Erythroblast (primary cell): ENCODE data around the gene ABHD1.

Source experiments
- DNase-seq, 2 experiments: peaks; one replicate each; lab custom pipeline; 2025; lab: John Stamatoyannopoulos, UW
- GATA1 ChIP-seq: IDR thresholded peaks from 2 replicates; pipeline ENCODE4 v1.6.1; 2011; ENCODE audit warnings: low read depth, mild to moderate bottlenecking, control low read depth, low read length, moderate library complexity
- POLR2A ChIP-seq: IDR thresholded peaks from 2 replicates; pipeline ENCODE4 v1.6.1; 2011; ENCODE audit warnings: mild to moderate bottlenecking, low read length

ABHD1 gene

DNA sequence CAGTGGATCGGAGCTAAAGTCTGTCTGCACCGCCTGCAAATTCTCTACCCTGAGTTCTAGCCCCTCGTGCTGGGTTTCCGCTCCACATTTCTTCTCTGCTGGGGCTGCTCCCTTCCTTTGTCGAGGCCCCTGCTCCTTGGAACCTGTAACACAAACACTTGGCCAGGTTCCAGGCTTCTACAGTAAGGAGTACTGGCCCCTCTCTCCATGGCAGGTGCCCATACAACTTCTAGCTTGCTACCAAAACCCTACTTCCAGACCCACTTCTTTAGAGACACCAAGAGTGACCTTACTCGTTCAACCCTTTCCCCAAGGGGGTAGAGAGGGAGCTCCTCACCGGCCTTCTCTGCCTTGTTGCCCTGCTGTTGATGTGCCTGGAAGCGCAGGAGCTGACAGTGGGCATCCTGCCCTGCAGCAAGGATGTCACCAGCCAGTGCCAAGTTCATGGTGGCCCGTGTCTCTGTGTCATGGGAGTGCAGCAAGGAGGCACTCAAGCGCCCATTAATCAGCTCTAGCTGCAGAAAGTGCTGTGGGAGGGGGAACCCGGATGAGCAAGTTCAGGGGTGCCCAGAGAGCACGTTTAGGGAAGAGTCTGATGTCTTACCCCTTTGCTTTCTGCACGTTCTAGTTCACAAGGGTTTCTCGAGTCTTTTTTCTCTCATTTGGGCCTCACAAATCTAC, 9.7 kb downstream of the ABHD1 start:
- no peak for TF ChIP-seq POLR2A
- no peak for TF ChIP-seq GATA1
- DNase-seq, result peak; percentile 50 to 52

GRCh38 chr2:27133905-27134780, 10.5 kb downstream of the ABHD1 start, which contains the start of gene PREB:
TSS of gene PREB (minus strand) at chr2:27134636. CDS start at chr2:27134421, 215 bp downstream.
- peak; percentile 96 to 99 for DNase-seq
- TF ChIP-seq GATA1 (no peak), POLR2A (peak; percentile 86)

GRCh38 chr2:27134781-27135477, 11.3 kb downstream of the ABHD1 start:
- no peak for DNase-seq
- TF ChIP-seq POLR2A, result peak; percentile 50
- no peak for TF ChIP-seq GATA1

DNA sequence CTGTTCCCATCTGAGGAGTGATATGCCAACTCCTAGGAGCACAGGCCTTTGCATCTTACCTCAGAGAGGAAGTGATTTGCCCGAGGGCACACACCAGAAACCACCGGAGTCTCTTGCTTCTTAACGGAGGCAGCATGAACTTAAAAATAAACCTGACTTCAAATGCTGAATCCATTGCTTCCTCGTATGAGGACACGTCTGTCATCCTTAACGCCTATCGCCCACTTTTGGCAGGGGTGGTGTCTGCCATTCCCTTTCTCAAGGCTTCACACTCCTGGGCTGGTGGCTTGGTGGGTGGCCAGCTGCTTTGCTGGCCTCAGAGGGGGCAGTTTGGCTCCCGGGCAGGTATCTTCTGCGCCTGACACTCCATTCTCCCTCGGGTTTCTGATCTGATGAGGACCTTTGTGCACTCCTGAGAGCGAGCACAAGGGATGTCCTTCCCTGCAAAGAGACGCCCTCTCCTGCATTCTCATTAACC, 11.9 kb downstream of the ABHD1 start:
- no peak for DNase-seq
- TF ChIP-seq GATA1, result no peak
- no peak for TF ChIP-seq POLR2A

DNA sequence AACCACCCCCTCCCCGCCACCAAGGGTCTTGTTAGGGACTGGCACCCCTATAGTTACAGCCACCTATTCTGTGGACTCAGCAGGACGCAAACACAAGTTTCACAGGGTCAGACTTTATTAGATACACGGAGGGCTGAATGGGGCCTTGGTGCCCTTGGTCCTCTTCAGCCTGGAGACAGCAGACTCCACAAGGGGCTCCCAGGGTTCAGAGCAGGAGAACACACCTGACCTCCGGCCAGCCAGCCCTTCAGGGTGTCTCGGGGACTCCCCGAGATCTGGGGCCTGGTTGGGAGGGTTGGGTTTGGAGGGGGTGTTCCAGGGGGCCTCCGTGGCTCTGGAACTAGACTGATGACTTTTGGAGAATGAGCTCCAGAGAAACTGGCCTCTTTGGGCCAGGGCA, 13.1 kb downstream of the ABHD1 start:
- TF ChIP-seq POLR2A (no peak), GATA1 (no peak)
- no peak for DNase-seq

GRCh38 chr2:27137322-27137935, 13.8 kb downstream of the ABHD1 start:
- TF ChIP-seq POLR2A, result no peak
- TF ChIP-seq GATA1, result no peak
- DNase-seq, result no peak

DNA sequence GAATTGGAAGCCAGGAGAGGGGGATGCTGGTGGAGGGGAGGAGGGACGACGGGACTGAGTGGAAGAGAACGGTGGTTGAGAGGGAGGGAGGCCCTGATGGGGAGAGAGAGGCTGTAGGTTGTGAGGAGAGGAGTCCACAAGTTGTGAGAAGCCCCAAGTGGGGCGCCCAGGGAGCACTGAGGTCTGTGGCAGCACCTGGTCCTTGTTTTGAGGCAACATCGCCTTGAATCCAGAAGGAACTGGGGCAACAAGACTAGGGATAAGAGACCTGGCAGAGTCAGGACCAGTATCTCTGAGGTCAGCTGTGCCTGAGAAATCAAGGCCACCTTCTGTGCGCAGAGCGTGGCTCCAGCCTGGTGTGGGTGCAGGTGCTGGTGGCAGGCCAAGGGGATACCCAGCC, 14.5 kb downstream of the ABHD1 start:
- no peak for DNase-seq
- TF ChIP-seq GATA1, result no peak
- TF ChIP-seq POLR2A, result no peak

DNA sequence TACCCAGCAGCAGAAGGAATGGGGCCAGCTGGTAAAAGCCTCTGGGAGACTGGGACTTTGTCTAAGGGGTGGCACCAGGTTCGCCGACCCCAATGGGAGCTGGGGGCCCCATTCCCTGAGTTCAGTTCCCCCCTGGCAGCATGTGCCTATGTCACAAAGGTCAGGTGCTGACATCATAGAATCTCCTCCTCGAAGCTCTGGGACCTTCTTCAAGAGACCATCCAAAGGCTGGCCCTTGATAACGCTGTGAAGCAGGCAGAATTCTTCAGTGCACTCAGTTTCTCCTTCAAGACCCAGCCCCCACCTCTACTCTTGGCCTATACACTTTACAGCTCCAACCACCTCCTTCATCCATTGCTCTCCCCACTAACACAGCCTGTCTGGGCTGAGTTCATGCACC, 15.7 kb downstream of the ABHD1 start, which contains the start of gene PRR30:
Gene PRR30 (minus strand): TSS at position 101 of the 400 bp plus-strand sequence. CDS start 1,081 bp downstream, outside the sequence.
- DNase-seq, result no peak
- TF ChIP-seq GATA1, result no peak
- no peak for TF ChIP-seq POLR2A

DNA sequence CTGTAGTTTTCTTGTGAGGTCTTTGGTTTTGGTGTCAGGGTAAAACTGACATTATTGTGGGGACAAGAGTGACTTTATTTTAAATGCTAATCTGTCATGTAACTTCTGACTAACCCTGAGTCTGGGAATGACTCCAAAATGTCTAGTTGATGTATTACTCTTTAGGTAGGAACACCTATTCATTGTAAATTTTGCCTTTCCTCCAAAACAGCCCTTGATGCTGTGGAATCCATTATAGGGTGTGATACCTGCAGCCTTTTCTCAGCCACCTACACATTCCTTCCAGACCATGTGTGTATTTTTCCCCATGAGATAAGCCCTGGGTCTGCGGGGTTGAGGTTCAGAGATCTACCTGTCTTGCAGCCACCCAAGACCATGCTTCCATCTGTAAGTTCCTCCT, 19.7 kb downstream of the ABHD1 start:
- no peak for TF ChIP-seq POLR2A
- no peak for TF ChIP-seq GATA1

DNA sequence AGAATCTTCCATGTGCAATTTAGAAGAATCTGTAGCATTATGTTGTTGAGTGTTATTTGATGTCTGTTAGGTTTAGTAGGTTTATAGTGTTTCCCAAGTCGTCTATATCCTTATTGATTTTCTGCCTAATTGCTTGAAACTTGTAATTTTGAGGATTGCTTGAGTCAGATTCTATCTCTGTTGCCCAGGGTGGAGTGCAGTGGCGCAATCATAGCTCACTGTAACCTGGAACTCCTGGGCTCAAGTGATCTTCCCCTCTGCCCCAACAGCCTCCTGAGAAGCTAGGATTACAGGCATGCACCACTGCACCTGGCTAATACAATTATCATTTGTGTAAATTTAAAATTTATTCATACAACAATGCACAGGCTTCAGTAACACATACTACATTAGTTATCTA, 22.1 kb downstream of the ABHD1 start:
- TF ChIP-seq POLR2A, result no peak
- TF ChIP-seq GATA1, result no peak
- DNase-seq, result no peak

More for the DNA sequence above, 19.7 kb downstream of the ABHD1 start:
- no peak for DNase-seq

DNA sequence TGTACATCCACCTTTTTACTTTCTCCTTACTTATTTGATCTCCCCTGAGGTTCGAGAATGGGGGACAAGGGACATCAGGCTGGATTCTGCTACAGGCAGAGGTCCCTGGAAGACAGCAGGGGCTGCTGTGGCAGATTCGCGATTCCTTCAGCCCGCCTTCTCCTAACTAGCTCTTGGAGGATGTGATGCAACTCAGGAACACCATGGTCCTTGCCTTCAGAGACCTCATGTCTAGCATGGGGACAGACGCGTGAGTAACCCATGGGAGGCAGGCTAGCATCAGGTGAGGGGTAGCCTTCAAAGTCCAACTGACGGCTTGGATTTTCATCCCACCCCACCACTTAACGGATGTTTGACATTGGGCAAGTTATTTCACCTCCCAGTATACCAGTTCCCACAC, 24.3 kb downstream of the ABHD1 start:
- no peak for TF ChIP-seq POLR2A
- DNase-seq, result no peak

- no peak for DNase-seq
- TF ChIP-seq GATA1, result no peak
- TF ChIP-seq POLR2A, result no peak
Observed at GRCh38 chr2:27148801-27149439, 25.3 kb downstream of the ABHD1 start, which contains the start of gene TCF23. TSS of gene TCF23 (plus strand) at chr2:27149004. CDS start at chr2:27149134, 130 bp downstream.
